NCI-H82 treated with DMSO at 0.1 percent for 48 hours (cell line): ENCODE results near the gene DUSP12.

ENCODE experiments used
- DNase-seq: peaks from one replicate; lab custom pipeline; 2025; ENCODE audit not compliant: unreplicated experiment; lab: John Stamatoyannopoulos, UW

The DUSP12 gene

GRCh38 chr1:161726473-161727255 lies 22.9 kb upstream of the DUSP12 start:
- DNase-seq, result peak; percentile 85

GRCh38 chr1:161727256-161727924 lies 22.2 kb upstream of the DUSP12 start:
- DNase-seq, result no peak

- DNase-seq, result no peak
Measured at GRCh38 chr1:161728376-161729226, 21.0 kb upstream of the DUSP12 start.

- DNase-seq, result no peak
Measured at GRCh38 chr1:161730050-161730564, 19.5 kb upstream of the DUSP12 start.

GRCh38 chr1:161731241-161731640 lies 18.3 kb upstream of the DUSP12 start:
- no peak for DNase-seq

- DNase-seq, result no peak
Measured at GRCh38 chr1:161731981-161732718, 17.4 kb upstream of the DUSP12 start.

- no peak for DNase-seq
Measured at GRCh38 chr1:161733526-161733925, 16.1 kb upstream of the DUSP12 start.

- DNase-seq, result no peak
Measured at GRCh38 chr1:161735837-161736236, 13.7 kb upstream of the DUSP12 start.

GRCh38 chr1:161736335-161736969 lies 13.1 kb upstream of the DUSP12 start:
- no peak for DNase-seq

- DNase-seq, result no peak
Measured at GRCh38 chr1:161737625-161738024, 12.0 kb upstream of the DUSP12 start.

GRCh38 chr1:161738627-161739287 lies 10.8 kb upstream of the DUSP12 start:
- peak; percentile 23 for DNase-seq

- DNase-seq, result no peak
Measured at GRCh38 chr1:161739865-161740566, 9.6 kb upstream of the DUSP12 start.

GRCh38 chr1:161740921-161741320 lies 8.7 kb upstream of the DUSP12 start:
- DNase-seq, result no peak

- no peak for DNase-seq
Measured at GRCh38 chr1:161743231-161743630, 6.4 kb upstream of the DUSP12 start.

GRCh38 chr1:161747801-161748200 lies 1.8 kb upstream of the DUSP12 start:
- DNase-seq, result no peak

- no peak for DNase-seq
Measured at GRCh38 chr1:161763522-161764098, 14.0 kb downstream of the DUSP12 start.

- peak; percentile 87 for DNase-seq
Measured at GRCh38 chr1:161766102-161766981, 16.8 kb downstream of the DUSP12 start, which contains the start of gene ATF6. TSS of gene ATF6 (plus strand) at chr1:161766320. CDS start at chr1:161766361, 41 bp downstream.

GRCh38 chr1:161768461-161768860 lies 18.9 kb downstream of the DUSP12 start:
- DNase-seq, result no peak
